ENCODE results near the gene ABCA3.

DNA sequence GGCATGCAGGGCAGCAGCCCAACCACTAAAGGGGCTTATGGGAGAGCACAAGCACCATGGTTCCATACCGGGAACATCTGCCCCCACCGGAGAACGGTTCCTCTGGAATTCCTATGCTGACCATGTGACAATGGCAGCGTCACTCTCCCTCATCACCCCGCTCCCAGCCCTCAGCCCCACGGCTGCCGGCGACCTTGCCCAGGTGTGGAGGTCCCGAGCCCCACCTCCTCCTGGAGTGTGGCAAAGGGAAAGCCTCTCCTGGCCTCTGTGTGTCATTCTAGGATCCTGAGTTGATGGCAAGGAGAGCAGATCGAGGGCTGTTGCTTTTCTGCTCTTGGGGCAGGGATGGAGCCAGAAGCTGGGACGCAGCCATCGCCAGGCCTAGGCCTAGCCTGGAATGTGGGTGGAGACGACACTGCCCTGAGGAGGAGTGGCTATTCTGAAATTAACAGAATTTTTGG, 54.8 kb downstream of the ABCA3 start:
- TF ChIP-seq, protein P1, sequence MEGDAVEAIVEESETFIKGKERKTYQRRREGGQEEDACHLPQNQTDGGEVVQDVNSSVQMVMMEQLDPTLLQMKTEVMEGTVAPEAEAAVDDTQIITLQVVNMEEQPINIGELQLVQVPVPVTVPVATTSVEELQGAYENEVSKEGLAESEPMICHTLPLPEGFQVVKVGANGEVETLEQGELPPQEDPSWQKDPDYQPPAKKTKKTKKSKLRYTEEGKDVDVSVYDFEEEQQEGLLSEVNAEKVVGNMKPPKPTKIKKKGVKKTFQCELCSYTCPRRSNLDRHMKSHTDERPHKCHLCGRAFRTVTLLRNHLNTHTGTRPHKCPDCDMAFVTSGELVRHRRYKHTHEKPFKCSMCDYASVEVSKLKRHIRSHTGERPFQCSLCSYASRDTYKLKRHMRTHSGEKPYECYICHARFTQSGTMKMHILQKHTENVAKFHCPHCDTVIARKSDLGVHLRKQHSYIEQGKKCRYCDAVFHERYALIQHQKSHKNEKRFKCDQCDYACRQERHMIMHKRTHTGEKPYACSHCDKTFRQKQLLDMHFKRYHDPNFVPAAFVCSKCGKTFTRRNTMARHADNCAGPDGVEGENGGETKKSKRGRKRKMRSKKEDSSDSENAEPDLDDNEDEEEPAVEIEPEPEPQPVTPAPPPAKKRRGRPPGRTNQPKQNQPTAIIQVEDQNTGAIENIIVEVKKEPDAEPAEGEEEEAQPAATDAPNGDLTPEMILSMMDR (IDR thresholded peaks at IDR 0.05): no peak
- TF ChIP-seq POLR2A (IDR thresholded peaks at IDR 0.05): no peak

Measured in prostate gland (tissue), 2 donors.